NCI-H146 (cell line): Measurements from ENCODE around the gene KDM4C.
A peak's percentile ranks its signal among the peaks of the same experiment; 100 is the strongest.

Source experiments
- DNase-seq: peaks from one replicate; lab custom pipeline; 2025; lab: John Stamatoyannopoulos, UW

Gene KDM4C

DNA sequence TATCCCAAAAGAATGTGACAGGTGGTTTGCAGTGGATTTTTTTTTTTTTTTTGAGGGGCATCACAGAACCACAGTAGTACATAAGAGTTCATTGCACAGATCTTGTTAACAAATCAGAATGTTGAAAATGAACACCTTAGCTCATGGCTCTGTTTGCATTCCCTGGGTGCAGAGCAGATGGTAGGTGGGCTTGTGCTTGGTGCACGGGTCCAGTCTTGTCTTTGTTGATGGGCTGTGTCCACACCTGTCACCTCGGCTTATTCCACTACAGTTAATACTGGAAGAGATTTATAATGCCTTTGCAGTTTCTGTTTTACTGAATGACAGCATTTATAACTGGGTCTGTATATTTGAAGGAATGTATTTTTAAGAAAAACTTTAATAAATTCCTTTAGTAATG, 146.6 kb downstream of the KDM4C start:
- peak; percentile 13 for DNase-seq

DNA sequence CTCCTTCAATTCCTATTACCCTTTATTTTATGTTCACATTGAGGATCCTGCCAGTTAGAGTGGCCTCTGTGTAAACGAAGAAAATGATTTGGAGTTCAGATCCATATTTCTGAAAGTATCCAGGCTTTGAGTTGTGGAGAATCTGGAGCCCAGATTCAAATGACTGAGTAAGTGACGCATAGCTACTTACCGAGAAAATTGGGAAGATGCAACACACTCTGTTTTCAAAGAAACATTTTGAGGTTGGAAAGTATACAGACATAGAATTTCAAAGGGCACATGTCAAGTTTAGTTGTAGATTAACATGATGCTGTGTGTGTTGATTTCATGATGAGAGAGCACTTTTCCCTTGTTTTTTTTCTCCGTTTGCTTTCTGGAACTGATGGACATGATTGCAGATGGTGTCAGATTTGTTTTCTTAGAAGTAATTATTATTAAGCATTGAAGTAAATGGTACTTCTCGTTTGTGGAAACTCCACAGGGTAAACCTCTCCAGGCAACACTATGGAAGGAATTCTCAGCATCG, 148.1 kb downstream of the KDM4C start:
- DNase-seq, result no peak

DNA sequence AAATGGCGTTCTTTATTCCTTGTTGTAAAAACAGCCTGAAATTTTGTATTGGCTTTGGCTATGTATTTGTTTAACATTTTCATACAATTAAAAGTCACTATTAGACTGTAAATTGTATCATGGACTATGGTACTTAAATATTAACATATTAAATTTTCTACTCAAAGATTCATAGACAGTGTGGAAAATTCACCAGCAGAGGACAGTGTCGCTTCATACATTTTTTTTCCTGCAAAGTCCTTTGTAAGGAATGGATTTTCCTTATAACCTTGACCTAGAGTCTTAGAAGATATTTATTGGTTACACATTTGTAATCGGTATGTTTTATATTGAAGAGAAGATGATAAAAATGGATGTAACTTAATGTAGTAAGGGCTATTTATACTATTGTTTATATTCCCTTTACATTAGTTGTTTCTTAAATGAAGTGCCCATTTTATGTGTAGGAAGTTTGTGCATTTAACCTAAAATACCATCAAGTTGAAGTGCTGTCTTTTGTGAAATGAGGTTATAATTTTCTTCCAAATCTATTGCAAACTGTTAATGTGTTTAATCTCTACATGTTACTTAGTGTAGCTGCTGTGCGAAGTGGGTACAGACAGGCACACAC, 150.1 kb downstream of the KDM4C start:
- DNase-seq, result peak; percentile 27

DNA sequence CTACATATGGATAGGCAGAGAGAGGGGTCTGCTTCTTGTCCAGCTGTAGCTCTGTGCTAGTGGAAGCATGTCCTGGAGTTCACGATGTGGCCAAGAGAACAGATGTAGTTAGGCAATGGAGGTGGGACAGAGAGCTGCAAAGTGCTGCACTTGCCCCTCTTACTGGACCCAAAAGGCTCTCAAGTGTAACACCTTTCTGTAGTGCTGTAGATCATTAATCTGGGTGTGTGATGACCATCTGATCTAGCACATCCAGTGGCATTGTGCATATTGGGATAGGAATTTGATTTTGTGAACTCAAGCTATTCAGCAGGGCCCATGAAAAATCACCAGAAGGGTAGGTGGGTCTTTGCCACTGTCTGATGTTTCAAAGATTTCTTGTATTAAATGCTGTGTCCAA, 151.4 kb downstream of the KDM4C start:
- no peak for DNase-seq

DNA sequence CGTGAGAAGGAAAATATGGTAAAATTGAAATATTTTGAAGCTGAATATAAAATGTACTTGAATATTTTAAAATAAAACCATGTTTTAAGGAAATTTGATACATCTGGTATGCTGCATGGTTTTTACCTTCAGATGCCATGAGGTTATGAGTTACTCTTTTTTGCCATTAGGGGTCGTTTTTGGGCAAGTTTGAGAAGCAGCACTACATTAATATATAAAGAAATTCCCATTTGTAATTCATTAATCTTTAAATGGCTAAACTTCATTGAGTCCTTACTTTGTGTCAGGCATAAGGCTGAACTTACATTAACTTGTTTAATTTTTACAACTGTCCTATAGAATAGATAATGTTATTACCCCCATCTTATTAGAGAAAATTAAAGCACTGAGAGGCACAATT, 152.3 kb downstream of the KDM4C start:
- DNase-seq, result peak; percentile 12

DNA sequence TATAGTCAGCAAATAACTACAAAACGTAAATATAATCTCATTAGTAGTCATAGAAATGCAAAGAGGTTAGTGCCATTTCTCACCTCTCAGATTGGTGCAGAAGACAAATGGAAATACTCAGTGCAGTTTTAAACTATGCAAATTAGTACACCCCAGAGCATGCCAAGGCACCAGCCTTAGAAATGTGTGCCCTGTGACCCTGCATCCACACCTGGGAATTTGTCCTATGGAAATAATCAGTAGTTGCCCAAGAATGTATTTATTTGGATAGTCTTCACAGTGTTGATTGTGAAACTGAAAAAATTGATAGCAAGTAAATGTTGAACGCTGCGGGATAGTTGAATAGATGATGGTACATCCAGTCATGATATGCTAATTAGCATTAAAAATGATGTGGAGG, 152.7 kb downstream of the KDM4C start:
- no peak for DNase-seq

DNA sequence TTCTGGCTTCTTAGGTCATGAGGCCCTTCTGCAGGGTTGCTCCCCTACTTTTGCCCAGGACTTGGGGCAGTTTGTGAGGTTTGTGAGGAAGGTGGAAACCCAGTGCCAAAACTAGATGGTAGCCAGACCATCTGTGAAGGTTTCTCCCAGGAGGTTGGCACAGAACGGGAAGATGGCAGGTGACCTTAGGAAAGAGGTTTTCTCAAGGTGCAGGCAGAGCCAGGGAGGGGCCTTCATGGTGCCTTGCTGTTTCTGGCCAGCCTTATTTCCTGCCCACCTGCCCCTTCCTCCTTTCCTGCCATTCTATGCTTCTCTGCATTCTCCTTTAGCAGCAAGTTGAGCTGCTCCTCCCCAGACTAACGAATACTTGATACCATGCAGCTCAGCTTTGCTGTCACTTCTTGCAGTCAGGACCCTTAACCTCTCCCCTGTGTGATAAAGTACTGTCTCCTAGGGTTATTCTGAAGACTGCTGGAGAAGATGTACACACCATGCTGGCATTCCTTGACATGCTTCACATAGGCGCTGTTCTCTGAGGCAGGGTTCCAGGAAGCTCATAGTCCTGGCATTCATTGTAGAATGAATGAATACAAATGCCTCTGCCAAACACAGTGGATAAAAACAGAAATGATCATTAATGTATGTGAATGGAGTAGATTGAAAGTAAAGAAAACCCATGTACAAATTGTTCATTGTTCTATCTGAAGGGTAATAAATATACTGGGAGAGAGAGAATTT, 154.3 kb downstream of the KDM4C start:
- no peak for DNase-seq

DNA sequence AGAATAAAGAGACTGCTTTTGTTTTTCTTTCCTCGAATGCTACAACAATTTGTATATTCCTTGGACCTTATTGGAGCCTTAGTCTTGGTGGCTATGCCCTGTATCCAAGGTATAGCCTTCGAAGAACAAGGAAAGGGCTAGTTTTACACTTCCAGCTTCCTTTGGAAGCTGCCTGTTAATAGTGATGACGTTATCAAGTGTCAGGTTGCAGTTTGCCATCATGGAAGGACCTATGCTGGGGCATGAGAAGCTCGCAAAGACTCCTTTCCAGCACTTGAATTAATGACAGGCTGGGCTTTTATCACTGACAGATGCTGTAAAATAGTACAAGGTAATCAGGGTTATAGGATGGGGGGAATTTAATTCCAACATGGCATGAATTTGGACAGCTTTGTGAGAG, 157.9 kb downstream of the KDM4C start:
- DNase-seq, result peak; percentile 28

DNA sequence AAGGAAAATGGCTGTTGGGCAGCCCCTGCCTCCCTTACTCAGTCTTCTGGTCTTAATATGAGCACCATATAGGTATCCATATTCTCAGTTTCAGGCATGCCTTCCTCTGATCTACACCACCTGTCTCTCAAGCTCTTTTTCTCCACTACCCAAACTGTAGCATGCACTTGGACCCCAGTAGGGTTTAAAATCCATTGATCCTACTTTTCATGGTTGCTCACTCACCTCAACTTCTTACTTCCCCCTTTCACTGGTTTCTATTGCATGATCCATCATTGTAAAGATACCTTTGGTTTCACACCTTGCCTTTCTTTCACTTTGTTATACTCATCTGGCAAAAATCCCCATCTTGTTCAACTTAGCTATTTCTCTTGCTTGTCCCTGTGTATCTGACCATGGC, 159.4 kb downstream of the KDM4C start:
- no peak for DNase-seq

DNA sequence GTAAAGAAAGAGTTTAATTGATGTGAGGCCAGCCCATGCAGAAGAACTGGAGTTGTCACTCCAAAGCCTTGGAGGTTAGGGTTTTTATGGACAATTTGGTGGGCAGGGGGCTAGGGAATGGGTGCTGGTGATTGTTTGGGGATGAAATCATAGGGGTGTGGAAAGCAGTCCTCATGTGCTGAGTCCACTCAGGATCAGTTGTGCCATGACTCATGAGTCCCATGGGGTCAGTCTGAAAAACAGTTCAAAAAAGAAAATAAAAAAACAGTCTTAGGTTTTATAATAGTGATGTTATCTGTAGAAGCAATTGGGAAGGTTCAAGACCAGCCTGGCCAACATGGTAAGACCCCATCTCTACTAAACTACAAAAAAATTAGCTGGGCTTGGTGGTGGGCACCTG, 162.3 kb downstream of the KDM4C start:
- DNase-seq, result no peak

DNA sequence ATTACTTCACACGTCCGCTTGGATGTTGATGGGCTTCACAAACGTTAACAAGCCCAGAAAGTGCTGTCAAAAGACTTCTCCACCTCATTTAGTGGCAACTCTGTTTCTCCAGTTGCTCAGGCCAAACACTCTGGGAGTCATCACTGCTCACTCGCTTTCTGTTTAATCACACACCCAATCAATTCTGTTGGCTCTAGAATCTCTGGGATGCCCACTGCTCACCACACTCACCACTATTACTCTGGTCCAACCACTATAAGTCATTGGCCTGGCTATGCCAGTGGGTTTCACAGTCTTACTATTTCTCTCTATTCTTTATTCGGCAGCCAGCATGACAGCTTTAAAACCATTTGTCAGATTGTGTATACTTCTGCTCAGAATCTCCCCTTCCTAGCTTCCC, 163.5 kb downstream of the KDM4C start:
- no peak for DNase-seq

DNA sequence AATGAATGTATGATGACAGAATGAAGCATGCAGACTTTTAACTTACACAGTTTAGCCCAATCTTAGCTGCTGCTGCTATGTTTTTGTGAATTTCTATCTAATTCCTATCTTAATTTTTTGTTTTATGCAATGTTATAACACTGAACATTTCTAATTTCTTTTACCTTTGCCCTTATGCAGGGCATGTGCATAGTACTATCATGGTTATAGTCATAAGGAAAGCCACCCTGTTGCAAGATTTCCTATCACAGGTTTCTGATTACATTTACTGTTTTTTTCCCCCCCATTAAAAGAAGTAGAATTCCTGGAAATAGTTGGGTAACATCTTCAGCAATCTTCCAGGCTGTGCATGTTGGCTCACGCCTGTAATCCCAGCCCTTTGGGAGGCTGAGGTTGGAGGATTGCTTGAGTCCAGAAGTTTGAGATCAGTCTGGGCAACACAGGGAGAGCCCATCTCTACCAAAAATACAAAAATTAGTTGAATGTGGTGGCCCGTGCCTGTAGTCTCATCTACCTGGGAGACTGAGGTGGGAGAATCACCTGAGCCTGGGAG, 164.4 kb downstream of the KDM4C start:
- DNase-seq, result no peak

DNA sequence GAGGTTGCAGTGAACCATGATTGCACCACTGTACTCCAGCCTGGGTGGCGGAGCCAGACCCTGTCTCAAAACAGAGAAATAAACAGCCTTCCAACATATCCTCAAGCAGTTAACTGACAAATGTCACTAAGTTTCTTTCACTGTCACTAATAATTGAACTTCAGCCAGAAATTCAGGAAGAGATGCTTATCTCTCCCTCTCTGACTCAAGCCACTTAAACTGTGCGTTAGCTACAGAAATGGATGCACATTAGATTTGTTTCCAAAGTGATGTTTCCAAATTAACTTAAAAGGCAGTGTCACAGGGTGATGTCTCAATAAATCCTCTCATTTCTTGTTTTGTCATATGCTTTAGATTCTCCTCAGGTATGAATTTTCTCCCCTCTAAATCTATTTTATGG, 164.9 kb downstream of the KDM4C start:
- no peak for DNase-seq

DNA sequence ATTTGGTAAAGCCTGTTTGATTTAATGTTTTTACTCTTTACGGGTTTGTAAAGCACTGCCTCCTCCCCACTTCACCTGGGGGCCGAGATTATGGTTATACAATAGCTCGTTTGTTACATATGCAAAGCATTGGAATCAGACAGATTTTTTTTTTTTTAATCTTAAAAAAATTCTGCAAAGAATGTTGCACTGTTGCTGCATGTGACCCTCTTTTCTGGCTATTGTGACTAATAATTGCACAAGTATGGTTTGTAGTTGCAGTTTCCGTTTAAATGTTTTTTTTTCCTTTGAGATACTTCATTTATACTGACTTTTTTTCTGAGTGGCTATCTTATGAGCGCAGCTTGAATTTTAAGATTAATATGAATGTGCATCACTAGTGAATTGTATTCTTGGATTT, 165.3 kb downstream of the KDM4C start:
- no peak for DNase-seq

DNA sequence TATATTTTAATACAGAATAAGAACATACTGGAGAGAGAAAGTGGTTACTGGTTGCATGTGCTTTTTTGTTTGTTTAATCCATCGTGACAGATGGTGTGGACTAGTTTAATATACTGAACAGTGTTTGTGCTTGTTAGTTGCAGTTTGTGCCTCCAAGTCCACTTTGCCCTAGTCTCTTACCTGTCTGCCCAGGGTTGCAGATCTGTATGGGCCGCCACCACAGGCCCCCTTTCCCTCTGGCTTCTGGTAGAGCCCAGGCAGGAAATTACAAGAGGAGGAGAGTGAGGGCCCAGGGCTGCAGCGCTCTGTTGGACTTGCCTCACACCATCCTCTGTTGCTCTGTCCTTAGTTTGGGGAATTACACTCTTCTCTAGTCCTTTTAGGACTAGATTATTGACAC, 166.4 kb downstream of the KDM4C start:
- peak; percentile 14 for DNase-seq

DNA sequence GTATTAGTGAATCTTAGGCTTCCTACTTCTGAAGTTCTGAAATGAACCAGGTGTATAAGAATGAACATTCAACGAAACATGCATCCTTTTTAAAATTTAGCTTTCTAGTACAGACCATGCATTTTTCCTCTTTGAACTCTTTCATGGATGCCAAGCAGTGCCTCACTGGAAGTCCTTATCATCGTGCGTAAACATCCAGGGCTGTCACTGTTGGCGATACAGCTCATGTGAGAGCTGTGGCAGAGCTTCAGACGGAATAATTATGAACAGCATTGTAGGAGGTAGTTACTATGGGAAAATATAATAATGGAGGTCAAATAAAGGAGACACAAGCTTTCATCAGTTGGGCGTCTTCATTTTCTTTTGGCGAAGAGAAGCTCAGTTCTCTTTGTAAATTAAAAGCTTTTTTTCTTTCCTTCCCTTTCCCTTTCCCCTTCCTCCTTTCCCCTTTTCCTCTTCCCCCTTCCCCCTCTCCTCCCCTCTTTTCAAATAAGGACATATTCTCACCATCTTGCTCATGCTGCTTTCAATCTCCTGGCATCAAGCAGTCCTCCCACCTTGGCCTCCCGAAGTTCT, 167.3 kb downstream of the KDM4C start:
- DNase-seq, result peak; percentile 59

DNA sequence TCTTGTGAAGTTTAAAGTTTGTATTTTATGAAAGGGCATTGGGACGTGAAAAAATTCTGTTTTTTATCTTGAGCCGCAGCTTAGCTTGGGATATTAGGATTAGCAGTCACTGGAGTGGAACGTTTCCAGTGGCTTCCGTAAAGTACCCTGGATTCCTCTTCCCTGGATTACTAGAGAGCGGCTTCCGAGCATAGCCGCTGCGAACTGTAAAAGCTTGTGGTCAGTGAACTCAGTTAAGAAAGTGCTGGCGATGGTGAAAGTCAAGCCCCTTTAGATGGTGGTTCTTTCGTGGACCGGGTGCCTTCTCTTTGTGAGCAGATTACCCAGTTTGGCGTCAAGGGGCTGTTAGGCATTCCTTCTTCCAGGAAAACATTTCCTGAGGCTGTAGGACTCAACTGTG, 168.1 kb downstream of the KDM4C start:
- DNase-seq, result no peak

DNA sequence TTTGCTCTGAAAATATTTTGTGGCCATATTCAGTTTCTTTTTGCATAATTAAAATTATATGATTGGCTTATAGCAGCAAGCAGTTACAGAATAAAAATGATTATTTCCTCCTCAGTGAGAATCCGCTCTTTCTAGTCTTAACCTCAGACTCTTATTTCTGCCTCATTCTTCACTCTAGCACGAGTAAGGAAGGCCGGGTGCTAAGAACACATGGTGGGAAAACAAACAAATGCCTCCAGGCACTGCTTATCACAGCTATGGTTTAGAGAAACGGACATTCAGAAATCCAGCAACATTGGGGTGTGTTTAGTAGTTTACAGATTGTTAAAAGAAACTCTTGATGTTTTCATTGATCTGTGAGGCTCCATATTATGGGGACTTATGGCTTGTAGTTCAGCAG, 168.7 kb downstream of the KDM4C start:
- peak; percentile 14 for DNase-seq

DNA sequence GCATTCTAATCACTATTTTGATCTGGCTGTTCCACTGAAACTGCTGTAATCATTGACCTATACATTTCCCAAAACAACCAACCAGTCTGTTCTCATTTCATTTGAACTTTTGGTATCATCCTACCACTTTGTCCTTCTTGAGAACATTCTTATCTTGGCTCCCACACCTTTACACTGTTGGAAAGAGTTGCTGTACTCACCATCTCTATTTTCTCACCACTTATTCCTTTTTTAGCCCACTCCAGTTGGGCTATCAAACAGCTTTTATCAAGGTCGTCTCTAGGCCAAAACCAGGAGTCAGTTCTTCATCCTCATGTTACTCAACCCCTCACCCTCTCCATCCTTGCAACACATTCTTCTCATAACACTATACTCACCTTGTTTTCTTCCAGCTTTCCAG, 170.1 kb downstream of the KDM4C start:
- DNase-seq, result no peak

DNA sequence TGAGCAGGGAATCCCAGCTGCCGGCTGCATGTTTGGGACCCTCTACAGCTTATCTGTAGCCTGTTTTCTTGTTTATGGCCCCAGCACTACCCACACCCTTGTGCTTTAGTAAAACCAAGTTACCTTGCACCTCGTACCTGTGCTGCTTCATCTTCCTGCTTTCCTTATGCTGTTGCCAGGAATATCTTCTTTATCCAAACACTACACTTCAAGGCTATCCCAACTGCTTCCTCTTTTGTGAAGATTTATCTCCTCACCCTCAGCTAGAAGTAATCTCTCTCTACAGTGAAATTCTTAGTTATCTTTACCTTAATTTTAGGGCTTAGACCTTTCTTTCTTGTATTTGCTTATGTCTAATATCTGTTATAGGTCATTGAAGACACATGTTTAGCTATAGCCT, 171.1 kb downstream of the KDM4C start:
- no peak for DNase-seq

DNA sequence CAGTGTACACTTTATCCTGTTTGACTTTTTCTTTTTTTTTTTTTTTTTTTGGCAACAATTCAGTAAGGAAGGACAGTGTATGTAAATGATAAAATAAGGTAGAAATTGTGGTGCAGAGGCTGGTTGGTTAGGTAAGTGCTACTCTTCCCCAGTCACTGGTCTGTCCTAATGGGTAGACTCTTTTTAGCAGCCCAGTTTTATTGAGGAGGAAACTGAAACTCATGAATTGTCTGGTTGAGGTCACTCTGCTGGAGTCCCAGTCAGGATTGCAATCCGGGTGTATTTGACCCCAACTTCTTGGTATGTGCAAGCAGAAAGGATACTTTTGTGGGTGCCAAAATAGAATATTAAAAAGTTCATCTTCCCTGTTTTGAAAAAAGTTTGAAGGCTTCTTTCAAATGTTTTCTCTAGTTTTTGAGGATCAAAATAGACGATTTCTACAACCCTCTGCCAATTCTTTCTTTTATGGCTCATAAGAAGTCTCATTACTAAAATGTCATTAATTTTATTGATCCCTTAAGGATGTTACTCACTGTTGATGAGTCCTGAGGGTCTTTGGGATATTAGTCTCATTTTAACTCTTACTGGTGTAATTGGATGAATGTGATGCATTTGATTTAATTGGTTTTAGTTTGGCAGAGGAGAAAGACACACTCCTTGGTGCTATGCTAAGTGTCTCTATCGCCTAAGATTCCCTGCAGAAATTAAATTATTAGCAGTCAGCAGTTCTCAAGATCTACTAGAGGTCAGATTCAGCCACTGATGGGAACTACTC, 171.9 kb downstream of the KDM4C start:
- DNase-seq, result no peak

DNA sequence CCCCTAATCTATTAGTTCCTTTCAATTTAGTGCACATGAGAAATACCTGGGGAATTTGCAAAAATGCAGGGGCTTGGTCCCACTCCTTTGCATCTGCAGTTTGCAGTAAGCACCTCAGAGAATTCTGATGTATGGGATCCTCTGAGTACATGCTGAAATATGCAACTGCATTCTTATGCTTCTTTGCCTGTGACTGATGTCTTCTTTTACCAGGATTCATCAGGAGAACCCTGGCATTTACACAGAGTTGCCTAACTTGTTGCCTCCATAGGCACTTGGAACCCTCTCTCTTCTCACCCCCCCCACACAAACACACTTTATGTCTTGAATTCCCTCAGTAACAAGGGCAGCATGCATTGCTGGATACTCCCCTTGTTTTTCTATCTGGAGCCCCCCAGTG, 173.1 kb downstream of the KDM4C start:
- no peak for DNase-seq
